HEK293 (cell line): ENCODE measurements around the gene UQCC2.

Experiments
- CTCF ChIA-PET: fragments of 350-600 bp; formaldehyde crosslinking; extraction: SDS; loops from one replicate; lab custom pipeline; 2021; ENCODE audit warnings: antibody characterized with exemption; lab: Yijun Ruan, JAX
- POLR2A ChIA-PET: fragments of 300-600 bp; formaldehyde crosslinking; extraction: SDS; loops from one replicate; lab custom pipeline; 2020; ENCODE audit warnings: antibody characterized with exemption, inconsistent platforms; lab: Yijun Ruan, JAX
- H3K27ac ChIP-seq: fragments of 200-500 bp; sonication (Bioruptor generic); 2 replicates; pipeline ENCODE4 v1.5.1; 2014; ENCODE audit warnings: low read depth, low read length, control low read depth, inconsistent platforms; ENCODE audit errors: extremely low read depth
- H3K36me3 ChIP-seq, 2 experiments: fragments of 200-500 bp in 1 of 2; sonication (Bioruptor generic) in 1 of 2; 1 replicate in 1 of 2; 2 replicates in 1 of 2; pipeline ENCODE4 v1.5.1; 2014 to 2017; ENCODE audit warnings: inconsistent platforms in 2 of 2, low read length in 2 of 2; ENCODE audit not compliant: control insufficient read depth in 2 of 2, insufficient read depth in 1 of 2
- H3K4me1 ChIP-seq: fragments of 200-500 bp; sonication (Bioruptor generic); 2 replicates; pipeline ENCODE4 v1.5.1; 2014; ENCODE audit warnings: mild to moderate bottlenecking, low read length, inconsistent platforms; ENCODE audit not compliant: control insufficient read depth, insufficient read depth
- H3K4me3 ChIP-seq: 2 replicates; pipeline ENCODE4 v1.5.1; 2011; ENCODE audit warnings: low read depth, mild to moderate bottlenecking, control low read depth, low read length, moderate library complexity
- H3K9me3 ChIP-seq: fragments of 200-500 bp; sonication (Bioruptor generic); 2 replicates; pipeline ENCODE4 v1.5.1; 2014; ENCODE audit warnings: low read depth, low read length, inconsistent platforms; ENCODE audit not compliant: control insufficient read depth, insufficient read depth
- GLI2 ChIP-seq: fragments of 450-650 bp; formaldehyde crosslinking; IDR thresholded peaks from 2 replicates; pipeline ENCODE4; 2017; ENCODE audit warnings: missing biosample characterization, missing genetic modification characterization, low read depth, borderline replicate concordance
- IKZF3 ChIP-seq: fragments of 450-650 bp; IDR thresholded peaks from 2 replicates; pipeline ENCODE4 v1.5.0; 2018; ENCODE audit warnings: missing biosample characterization, mild to moderate bottlenecking, missing genetic modification characterization, moderate library complexity
- KLF7 ChIP-seq: fragments of 450-650 bp; formaldehyde crosslinking; IDR thresholded peaks from 2 replicates; pipeline ENCODE4 v1.5.1; 2016; ENCODE audit warnings: missing biosample characterization, missing genetic modification characterization, borderline replicate concordance
- MZF1 ChIP-seq: fragments of 450-650 bp; formaldehyde crosslinking; IDR thresholded peaks from 2 replicates; pipeline ENCODE4 v1.5.1; 2017; ENCODE audit warnings: missing biosample characterization, missing genetic modification characterization, borderline replicate concordance
- PRDM10 ChIP-seq: fragments of 450-650 bp; formaldehyde crosslinking; IDR thresholded peaks from 2 replicates; pipeline ENCODE4 v1.5.1; 2016; ENCODE audit warnings: missing biosample characterization, missing genetic modification characterization
- ZBTB1 ChIP-seq: fragments of 450-650 bp; formaldehyde crosslinking; IDR thresholded peaks from 2 replicates; pipeline ENCODE4 v1.5.1; 2016; ENCODE audit warnings: missing biosample characterization, missing genetic modification characterization
- ZEB2 ChIP-seq: fragments of 450-650 bp; formaldehyde crosslinking; IDR thresholded peaks from 2 replicates; pipeline ENCODE4 v1.5.1; 2016; ENCODE audit warnings: missing biosample characterization, missing genetic modification characterization
- ZNF10 ChIP-seq: fragments of 450-650 bp; formaldehyde crosslinking; IDR thresholded peaks from 2 replicates; pipeline ENCODE4 v1.5.1; 2017; ENCODE audit warnings: missing biosample characterization, missing genetic modification characterization
- ZNF133 ChIP-seq: fragments of 450-650 bp; formaldehyde crosslinking; IDR thresholded peaks from 2 replicates; pipeline ENCODE4 v1.5.1; 2016; ENCODE audit warnings: missing biosample characterization, missing genetic modification characterization
- ZNF184 ChIP-seq: fragments of 450-650 bp; IDR thresholded peaks from 2 replicates; pipeline ENCODE4 v1.5.1; 2018; ENCODE audit warnings: missing biosample characterization, mild to moderate bottlenecking, missing genetic modification characterization
- ZNF324 ChIP-seq: fragments of 450-650 bp; formaldehyde crosslinking; IDR thresholded peaks from 2 replicates; pipeline ENCODE4 v1.5.1; 2016; ENCODE audit warnings: missing biosample characterization, missing genetic modification characterization
- ZNF433 ChIP-seq: fragments of 450-650 bp; formaldehyde crosslinking; IDR thresholded peaks from 2 replicates; pipeline ENCODE4 v1.5.1; 2016; ENCODE audit warnings: missing biosample characterization, missing genetic modification characterization, low read depth
- ZNF473 ChIP-seq: fragments of 450-650 bp; formaldehyde crosslinking; IDR thresholded peaks from 2 replicates; pipeline ENCODE4 v1.5.1; 2017; ENCODE audit warnings: missing biosample characterization, missing genetic modification characterization
- ZNF529 ChIP-seq: fragments of 450-650 bp; formaldehyde crosslinking; IDR thresholded peaks from 2 replicates; pipeline ENCODE4 v1.5.1; 2017; ENCODE audit warnings: missing genetic modification characterization, missing biosample characterization; ENCODE audit not compliant: insufficient replicate concordance
- ZNF555 ChIP-seq: fragments of 450-650 bp; formaldehyde crosslinking; conservative IDR thresholded peaks from 2 replicates; pipeline ENCODE4 v1.5.1; 2017; ENCODE audit warnings: missing biosample characterization, mild to moderate bottlenecking, missing genetic modification characterization, inconsistent platforms
- ZNF600 ChIP-seq: fragments of 450-650 bp; formaldehyde crosslinking; IDR thresholded peaks from 2 replicates; pipeline ENCODE4 v1.5.1; 2016; ENCODE audit warnings: missing biosample characterization, missing genetic modification characterization
- ZNF629 ChIP-seq: fragments of 450-650 bp; formaldehyde crosslinking; IDR thresholded peaks from 2 replicates; pipeline ENCODE4 v1.5.1; 2017; ENCODE audit warnings: missing biosample characterization, missing genetic modification characterization
- ZNF654 ChIP-seq: fragments of 450-650 bp; formaldehyde crosslinking; IDR thresholded peaks from 2 replicates; pipeline ENCODE4 v1.5.1; 2016; ENCODE audit warnings: low read depth, missing biosample characterization, missing genetic modification characterization
- ZNF660 ChIP-seq: fragments of 450-650 bp; IDR thresholded peaks from 2 replicates; pipeline ENCODE4 v1.5.1; 2018; ENCODE audit warnings: missing biosample characterization, mild to moderate bottlenecking, missing genetic modification characterization
- ZSCAN18 ChIP-seq: fragments of 450-650 bp; formaldehyde crosslinking; IDR thresholded peaks from 2 replicates; pipeline ENCODE4 v1.5.1; 2016; ENCODE audit warnings: missing biosample characterization, missing genetic modification characterization
- ZSCAN30 ChIP-seq: fragments of 450-650 bp; IDR thresholded peaks from 2 replicates; pipeline ENCODE4 v1.5.1; 2018; ENCODE audit warnings: missing biosample characterization, mild to moderate bottlenecking, missing genetic modification characterization, moderate library complexity
- TF ChIP-seq, protein P1 (sequence below): fragments of 450-650 bp; formaldehyde crosslinking; IDR thresholded peaks from 2 replicates; pipeline ENCODE4 v1.5.1; 2016; ENCODE audit warnings: missing biosample characterization, missing genetic modification characterization
- TF ChIP-seq, protein P2 (sequence below): IDR thresholded peaks from 2 replicates; pipeline ENCODE4 v1.6.1; 2011; ENCODE audit warnings: mild to moderate bottlenecking, low read depth, low read length, borderline replicate concordance
- TF ChIP-seq, protein P3 (sequence below): fragments of 450-650 bp; formaldehyde crosslinking; IDR thresholded peaks from 2 replicates; pipeline ENCODE4 v1.5.1; 2016; ENCODE audit warnings: missing biosample characterization, missing genetic modification characterization

UQCC2 gene

GRCh38 chr6:33729059-33729458, 17.6 kb upstream of the UQCC2 start:
- Histone ChIP-seq H3K4me1 (no peaks in the 10 kb centered on the region), H3K9me3 (no peaks in the 10 kb centered on the region), H3K4me3 (no peak overlapping the region), H3K36me3 (no peaks in the 10 kb centered on the region), H3K27ac (no peak overlapping the region)
- TF ChIP-seq ZNF133 (tag by site-specific recombination) (no peak), ZNF654 (tag by site-specific recombination) (no peak), ZNF555 (tag by site-specific recombination) (no peak), PRDM10 (tag by site-specific recombination) (no peak), GLI2 (tag by site-specific recombination) (no peak), ZNF600 (no peak), ZSCAN18 (no peak), ZNF660 (tag by site-specific recombination) (no peak), MZF1 (no peak), ZNF529 (tag by site-specific recombination) (no peak), KLF7 (no peak), ZNF10 (no peak)
- ChIA-PET POLR2A (no interaction called here), CTCF (interaction anchor here (0.6 to 4.2 kb wide), 5 partner anchors 15 to 204 kb away, joined by 3 to 27 read pairs (median 3); partner anchors contain the start of gene UQCC2)

- Histone ChIP-seq H3K36me3 (no peaks in the 10 kb centered on the region), H3K27ac (no peak overlapping the region), H3K4me3 (no peak overlapping the region), H3K4me1 (no peaks in the 10 kb centered on the region), H3K9me3 (no peaks in the 10 kb centered on the region)
- CTCF ChIA-PET, result interaction anchor here (0.6 to 4.2 kb wide), 4 partner anchors 16 to 204 kb away, joined by 3 to 27 read pairs (median 3); partner anchors contain the start of gene UQCC2
- POLR2A ChIA-PET, result interaction anchor here (0.6 kb wide), 1 partner anchor 240 kb away, joined by 5 read pairs; no protein-coding TSS in a partner anchor
- no peak for TF ChIP-seq ZNF133 (tag by site-specific recombination)
- TF ChIP-seq ZNF473 (tag by site-specific recombination), result no peak
- no peak for TF ChIP-seq IKZF3
- no peak for TF ChIP-seq ZNF324
- no peak for TF ChIP-seq ZNF433 (tag by site-specific recombination)
- no peak for TF ChIP-seq ZNF629 (tag by site-specific recombination)
- TF ChIP-seq, protein P1, sequence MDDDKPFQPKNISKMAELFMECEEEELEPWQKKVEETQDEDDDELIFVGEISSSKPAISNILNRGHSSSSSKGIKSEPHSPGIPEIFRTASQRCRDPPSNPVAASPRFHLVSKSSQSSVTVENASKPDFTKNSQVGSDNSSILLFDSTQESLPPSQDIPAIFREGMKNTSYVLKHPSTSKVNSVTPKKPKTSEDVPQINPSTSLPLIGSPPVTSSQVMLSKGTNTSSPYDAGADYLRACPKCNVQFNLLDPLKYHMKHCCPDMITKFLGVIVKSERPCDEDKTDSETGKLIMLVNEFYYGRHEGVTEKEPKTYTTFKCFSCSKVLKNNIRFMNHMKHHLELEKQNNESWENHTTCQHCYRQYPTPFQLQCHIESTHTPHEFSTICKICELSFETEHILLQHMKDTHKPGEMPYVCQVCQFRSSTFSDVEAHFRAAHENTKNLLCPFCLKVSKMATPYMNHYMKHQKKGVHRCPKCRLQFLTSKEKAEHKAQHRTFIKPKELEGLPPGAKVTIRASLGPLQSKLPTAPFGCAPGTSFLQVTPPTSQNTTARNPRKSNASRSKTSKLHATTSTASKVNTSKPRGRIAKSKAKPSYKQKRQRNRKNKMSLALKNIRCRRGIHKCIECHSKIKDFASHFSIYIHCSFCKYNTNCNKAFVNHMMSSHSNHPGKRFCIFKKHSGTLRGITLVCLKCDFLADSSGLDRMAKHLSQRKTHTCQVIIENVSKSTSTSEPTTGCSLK (tag by site-specific recombination), result no peak
- TF ChIP-seq ZEB2 (tag by site-specific recombination), result no peak
- TF ChIP-seq, protein P2, sequence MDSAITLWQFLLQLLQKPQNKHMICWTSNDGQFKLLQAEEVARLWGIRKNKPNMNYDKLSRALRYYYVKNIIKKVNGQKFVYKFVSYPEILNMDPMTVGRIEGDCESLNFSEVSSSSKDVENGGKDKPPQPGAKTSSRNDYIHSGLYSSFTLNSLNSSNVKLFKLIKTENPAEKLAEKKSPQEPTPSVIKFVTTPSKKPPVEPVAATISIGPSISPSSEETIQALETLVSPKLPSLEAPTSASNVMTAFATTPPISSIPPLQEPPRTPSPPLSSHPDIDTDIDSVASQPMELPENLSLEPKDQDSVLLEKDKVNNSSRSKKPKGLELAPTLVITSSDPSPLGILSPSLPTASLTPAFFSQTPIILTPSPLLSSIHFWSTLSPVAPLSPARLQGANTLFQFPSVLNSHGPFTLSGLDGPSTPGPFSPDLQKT, result no peak
- no peak for TF ChIP-seq ZSCAN30 (tag by site-specific recombination)
- no peak for TF ChIP-seq ZBTB1
- TF ChIP-seq, protein P3, sequence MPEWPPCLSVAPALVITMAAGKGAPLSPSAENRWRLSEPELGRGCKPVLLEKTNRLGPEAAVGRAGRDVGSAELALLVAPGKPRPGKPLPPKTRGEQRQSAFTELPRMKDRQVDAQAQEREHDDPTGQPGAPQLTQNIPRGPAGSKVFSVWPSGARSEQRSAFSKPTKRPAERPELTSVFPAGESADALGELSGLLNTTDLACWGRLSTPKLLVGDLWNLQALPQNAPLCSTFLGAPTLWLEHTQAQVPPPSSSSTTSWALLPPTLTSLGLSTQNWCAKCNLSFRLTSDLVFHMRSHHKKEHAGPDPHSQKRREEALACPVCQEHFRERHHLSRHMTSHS (tag by site-specific recombination), result no peak
- no peak for TF ChIP-seq ZNF184
Measured at GRCh38 chr6:33728438-33728837, 16.9 kb upstream of the UQCC2 start.
